HCT116 (cell line): Measurements from ENCODE around the gene TCOF1. TPM values are rescaled to one million over a fixed set of nuclear protein-coding genes. Genes with fewer than 3 reads are reported as not detected.

Source experiments
- ATAC-seq: fragments of 200-7000 bp; cut with Tn5 transposase; 2 replicates; pipeline ENCODE4 v1.9.1; 2020; ENCODE audit warnings: mild to moderate bottlenecking, moderate library complexity
- BruUV-seq: library from RNA; stranded (reverse); fragments of 400-500 nt; replicated peaks from 2 replicates; lab custom pipeline; 2021; lab: Mats Ljungman, UMichigan
- CTCF ChIA-PET: fragments of 300-600 bp; sonication (Branson Sonifier 250); formaldehyde crosslinking; loops from one replicate; lab custom pipeline; 2021; ENCODE audit warnings: antibody characterized with exemption; lab: Charles Lee
- POLR2A ChIA-PET: fragments of 300-600, 350-600 bp; sonication (Branson Sonifier 250); formaldehyde crosslinking; loops from one replicate; lab custom pipeline; 2021; ENCODE audit warnings: antibody characterized with exemption; lab: Charles Lee
- RAD21 ChIA-PET, 2 experiments: fragments of 300-600 bp; sonication (Branson Sonifier 250); formaldehyde crosslinking; loops; one replicate each; lab custom pipeline; 2023; ENCODE audit warnings: low total read pairs in 2 of 2; ENCODE audit not compliant: uncharacterized antibody in 2 of 2, unreplicated experiment in 2 of 2, low non-redundant PET in 1 of 2; lab: Charles Lee
- DNase-seq: peaks from one replicate; pipeline ENCODE4 v3.0.0-alpha.2; 2010; ENCODE audit warnings: low read depth, low spot score
- H2AFZ ChIP-seq: fragments of 200-600 bp; shearing (Covaris generic), sonication (generic); 2 replicates; pipeline ENCODE4 v1.6.1; 2017; ENCODE audit warnings: low read depth, mixed run types, mixed read lengths, antibody characterized with exemption, low read length; ENCODE audit not compliant: poor library complexity, severe bottlenecking
- H3K27ac ChIP-seq: 2 replicates; pipeline ENCODE4 v1.5.1; 2012; ENCODE audit warnings: low read depth, low read length
- H3K27me3 ChIP-seq: fragments of 200-600 bp; sonication (generic); 2 replicates; pipeline ENCODE4 v1.6.1; 2016; ENCODE audit warnings: mixed run types, low read length, mixed read lengths; ENCODE audit not compliant: insufficient read depth
- H3K36me3 ChIP-seq, 2 experiments: fragments of 200-500 bp in 1 of 2; fragments of 200-600 bp in 1 of 2; sonication (Bioruptor generic) in 1 of 2; sonication (generic) in 1 of 2; 2 replicates each; pipeline versions ENCODE4 v1.5.1 to v1.6.1; 2014 to 2016; ENCODE audit warnings: low read length in 2 of 2, inconsistent platforms in 1 of 2, mixed read lengths in 1 of 2, mixed run types in 1 of 2; ENCODE audit not compliant: insufficient read depth in 2 of 2, control insufficient read depth in 1 of 2
- H3K4me1 ChIP-seq, 2 experiments: fragments of 200-600 bp in 1 of 2; sonication (generic) in 1 of 2; 2 replicates each; pipeline versions ENCODE4 v1.5.1 to v1.6.1; 2012 to 2017; ENCODE audit warnings: low read length in 2 of 2, inconsistent platforms in 1 of 2, mild to moderate bottlenecking in 1 of 2, mixed read lengths in 1 of 2, mixed run types in 1 of 2, moderate library complexity in 1 of 2; ENCODE audit not compliant: insufficient read depth in 2 of 2, control insufficient read depth in 1 of 2
- H3K4me2 ChIP-seq: fragments of 200-600 bp; sonication (generic); 2 replicates; pipeline ENCODE4 v1.6.1; 2017; ENCODE audit warnings: mixed run types, low read length, mixed read lengths
- H3K4me3 ChIP-seq, 2 experiments: fragments of 200-600 bp in 1 of 2; sonication (generic) in 1 of 2; replicated peaks in 1 of 2; 2 replicates each; pipeline ENCODE4 v1.5.1; 2011 to 2016; ENCODE audit warnings: low read length in 2 of 2, control low read depth in 1 of 2, low read depth in 1 of 2, mild to moderate bottlenecking in 1 of 2, mixed read lengths in 1 of 2, mixed run types in 1 of 2
- H3K79me2 ChIP-seq: fragments of 200-600 bp; sonication (generic); 2 replicates; pipeline ENCODE4 v1.6.1; 2017; ENCODE audit warnings: mild to moderate bottlenecking, mixed run types, low read length, moderate library complexity, mixed read lengths; ENCODE audit not compliant: insufficient read depth
- H3K9ac ChIP-seq: fragments of 200-600 bp; sonication (generic); 2 replicates; pipeline ENCODE4 v1.6.1; 2016; ENCODE audit warnings: low read length, mixed read lengths
- H3K9me2 ChIP-seq: fragments of 200-600 bp; sonication (generic), shearing (Covaris generic); 2 replicates; pipeline ENCODE4 v1.6.1; 2017; ENCODE audit warnings: mixed run types, mild to moderate bottlenecking, moderate library complexity; ENCODE audit not compliant: insufficient read depth
- H3K9me3 ChIP-seq, 2 experiments: fragments of 200-500 bp in 1 of 2; fragments of 200-600 bp in 1 of 2; sonication (Bioruptor generic) in 1 of 2; sonication (generic) in 1 of 2; 2 replicates each; pipeline ENCODE4 v1.6.1; 2014 to 2017; ENCODE audit warnings: low read length in 2 of 2, mixed read lengths in 2 of 2, inconsistent platforms in 1 of 2, low read depth in 1 of 2, mild to moderate bottlenecking in 1 of 2, mixed run types in 1 of 2, moderate library complexity in 1 of 2; ENCODE audit not compliant: control insufficient read depth in 1 of 2, insufficient read depth in 1 of 2
- H4K20me1 ChIP-seq: fragments of 200-600 bp; sonication (generic), shearing (Covaris generic); 2 replicates; pipeline ENCODE4 v1.6.1; 2017; ENCODE audit warnings: mixed run types, mild to moderate bottlenecking, moderate library complexity; ENCODE audit not compliant: insufficient read depth
- EGR1 ChIP-seq: IDR thresholded peaks from 2 replicates; pipeline ENCODE4 v1.6.1; 2012; ENCODE audit warnings: low read depth
- EZH2 ChIP-seq: fragments of 200-600 bp; sonication (generic); IDR thresholded peaks from 2 replicates; pipeline ENCODE4 v1.6.1; 2017; ENCODE audit warnings: antibody characterized with exemption, mixed run types
- EZH2phosphoT487 ChIP-seq: fragments of 200-600 bp; IDR thresholded peaks from 2 replicates; pipeline ENCODE4 v1.6.1; 2018; ENCODE audit warnings: antibody characterized with exemption, borderline replicate concordance
- FOSL1 ChIP-seq: IDR thresholded peaks from 2 replicates; pipeline ENCODE4 v1.6.1; 2012; ENCODE audit warnings: low read depth
- JUND ChIP-seq: IDR thresholded peaks from 2 replicates; pipeline ENCODE4 v1.6.1; 2012
- POLR2A ChIP-seq: IDR thresholded peaks from 2 replicates; pipeline ENCODE4 v1.7.0; 2011; ENCODE audit warnings: borderline replicate concordance; ENCODE audit not compliant: insufficient read depth, insufficient read length; ENCODE audit errors: extremely low read depth
- POLR2AphosphoS5 ChIP-seq: IDR thresholded peaks from 2 replicates; pipeline ENCODE4 v1.6.1; 2011; ENCODE audit warnings: mild to moderate bottlenecking, low read depth, low read length, moderate library complexity
- RAD21 ChIP-seq: IDR thresholded peaks from 2 replicates; pipeline ENCODE4 v1.6.1; 2012; ENCODE audit warnings: low read depth, mild to moderate bottlenecking
- SIN3A ChIP-seq: IDR thresholded peaks from 2 replicates; pipeline ENCODE4 v1.6.1; 2012; ENCODE audit warnings: low read depth
- SRF ChIP-seq: IDR thresholded peaks from 2 replicates; pipeline ENCODE4 v1.6.1; 2012; ENCODE audit warnings: low read depth
- YY1 ChIP-seq: IDR thresholded peaks from 2 replicates; pipeline ENCODE4 v1.6.1; 2011; ENCODE audit warnings: low read length, low read depth, moderate library complexity, mild to moderate bottlenecking; ENCODE audit not compliant: insufficient replicate concordance; ENCODE audit errors: extremely low read depth
- ZFX ChIP-seq: fragments of 450-650 bp; IDR thresholded peaks from 2 replicates; pipeline ENCODE4 v1.6.1; 2017
- intact Hi-C: fragments of 100-400 bp; cut with micrococcal nuclease; formaldehyde crosslinking; loops from 2 replicates; pipeline ENCODE4 v1.10.0; 2022
- total RNA-seq: library from RNA; stranded (reverse); gene quantifications from one replicate; pipeline ENCODE4 v1.2.1, GENCODE V29; 2021; ENCODE audit not compliant: unreplicated experiment
- TF ChIP-seq, protein P1 (sequence below): IDR thresholded peaks from 2 replicates; pipeline ENCODE4 v1.6.1; 2012
- TF ChIP-seq, protein P2 (sequence below): IDR thresholded peaks from 2 replicates; pipeline ENCODE4 v1.6.1; 2012; ENCODE audit warnings: low read depth
- TF ChIP-seq, protein P3 (sequence below): IDR thresholded peaks from 2 replicates; pipeline ENCODE4 v1.6.1; 2012

The TCOF1 gene
- total RNA-seq, 1 experiment from 2014 or later, result 94.7 TPM

DNA sequence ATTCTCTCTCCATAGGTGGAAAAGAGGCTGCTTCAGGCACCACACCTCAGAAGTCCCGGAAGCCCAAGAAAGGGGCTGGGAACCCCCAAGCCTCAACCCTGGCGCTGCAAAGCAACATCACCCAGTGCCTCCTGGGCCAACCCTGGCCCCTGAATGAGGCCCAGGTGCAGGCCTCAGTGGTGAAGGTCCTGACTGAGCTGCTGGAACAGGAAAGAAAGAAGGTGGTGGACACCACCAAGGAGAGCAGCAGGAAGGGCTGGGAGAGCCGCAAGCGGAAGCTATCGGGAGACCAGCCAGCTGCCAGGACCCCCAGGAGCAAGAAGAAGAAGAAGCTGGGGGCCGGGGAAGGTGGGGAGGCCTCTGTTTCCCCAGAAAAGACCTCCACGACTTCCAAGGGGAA is 38.8 kb downstream of the TCOF1 start:
- Histone ChIP-seq H3K4me3 (no peak overlapping the region), H3K36me3 (peaks cover 39 to 62% of the 10 kb centered on the region in 2 experiments; a peak in 3 of 4 replicates), H3K27ac (no peak overlapping the region), H3K9me2 (no peaks in the 10 kb centered on the region), H3K9me3 (no peaks in the 10 kb centered on the region), H2AFZ (no peak overlapping the region), H3K27me3 (no peaks in the 10 kb centered on the region), H3K9ac (no peak overlapping the region), H4K20me1 (no peaks in the 10 kb centered on the region), H3K4me2 (no peak overlapping the region), H3K4me1 (no peaks in the 10 kb centered on the region), H3K79me2 (no peaks in the 10 kb centered on the region)
- intact Hi-C loops, result loop anchor here (5.0 kb wide), 1 partner anchor 41 kb away; no protein-coding TSS in a partner anchor
- RAD21 ChIA-PET, result no interaction called here
- POLR2A ChIA-PET, result interaction anchor here (0.6 kb wide), 1 partner anchor 49 kb away, joined by 3 read pairs; no protein-coding TSS in a partner anchor
- no peak for DNase-seq
- TF ChIP-seq POLR2A, result no peak
- no peak for TF ChIP-seq EZH2
- TF ChIP-seq YY1, result no peak
- no peak for TF ChIP-seq JUND
- TF ChIP-seq POLR2AphosphoS5, result no peak
- TF ChIP-seq SRF, result no peak
- TF ChIP-seq SIN3A, result no peak
- TF ChIP-seq EGR1, result no peak
- TF ChIP-seq FOSL1, result no peak
- TF ChIP-seq, protein P1, sequence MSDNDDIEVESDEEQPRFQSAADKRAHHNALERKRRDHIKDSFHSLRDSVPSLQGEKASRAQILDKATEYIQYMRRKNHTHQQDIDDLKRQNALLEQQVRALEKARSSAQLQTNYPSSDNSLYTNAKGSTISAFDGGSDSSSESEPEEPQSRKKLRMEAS, result no peak
- TF ChIP-seq RAD21, result no peak
- TF ChIP-seq, protein P2, sequence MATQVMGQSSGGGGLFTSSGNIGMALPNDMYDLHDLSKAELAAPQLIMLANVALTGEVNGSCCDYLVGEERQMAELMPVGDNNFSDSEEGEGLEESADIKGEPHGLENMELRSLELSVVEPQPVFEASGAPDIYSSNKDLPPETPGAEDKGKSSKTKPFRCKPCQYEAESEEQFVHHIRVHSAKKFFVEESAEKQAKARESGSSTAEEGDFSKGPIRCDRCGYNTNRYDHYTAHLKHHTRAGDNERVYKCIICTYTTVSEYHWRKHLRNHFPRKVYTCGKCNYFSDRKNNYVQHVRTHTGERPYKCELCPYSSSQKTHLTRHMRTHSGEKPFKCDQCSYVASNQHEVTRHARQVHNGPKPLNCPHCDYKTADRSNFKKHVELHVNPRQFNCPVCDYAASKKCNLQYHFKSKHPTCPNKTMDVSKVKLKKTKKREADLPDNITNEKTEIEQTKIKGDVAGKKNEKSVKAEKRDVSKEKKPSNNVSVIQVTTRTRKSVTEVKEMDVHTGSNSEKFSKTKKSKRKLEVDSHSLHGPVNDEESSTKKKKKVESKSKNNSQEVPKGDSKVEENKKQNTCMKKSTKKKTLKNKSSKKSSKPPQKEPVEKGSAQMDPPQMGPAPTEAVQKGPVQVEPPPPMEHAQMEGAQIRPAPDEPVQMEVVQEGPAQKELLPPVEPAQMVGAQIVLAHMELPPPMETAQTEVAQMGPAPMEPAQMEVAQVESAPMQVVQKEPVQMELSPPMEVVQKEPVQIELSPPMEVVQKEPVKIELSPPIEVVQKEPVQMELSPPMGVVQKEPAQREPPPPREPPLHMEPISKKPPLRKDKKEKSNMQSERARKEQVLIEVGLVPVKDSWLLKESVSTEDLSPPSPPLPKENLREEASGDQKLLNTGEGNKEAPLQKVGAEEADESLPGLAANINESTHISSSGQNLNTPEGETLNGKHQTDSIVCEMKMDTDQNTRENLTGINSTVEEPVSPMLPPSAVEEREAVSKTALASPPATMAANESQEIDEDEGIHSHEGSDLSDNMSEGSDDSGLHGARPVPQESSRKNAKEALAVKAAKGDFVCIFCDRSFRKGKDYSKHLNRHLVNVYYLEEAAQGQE, result no peak
- TF ChIP-seq EZH2phosphoT487, result no peak
- TF ChIP-seq, protein P3, sequence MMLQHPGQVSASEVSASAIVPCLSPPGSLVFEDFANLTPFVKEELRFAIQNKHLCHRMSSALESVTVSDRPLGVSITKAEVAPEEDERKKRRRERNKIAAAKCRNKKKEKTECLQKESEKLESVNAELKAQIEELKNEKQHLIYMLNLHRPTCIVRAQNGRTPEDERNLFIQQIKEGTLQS, result no peak
- no peak for TF ChIP-seq ZFX
- CTCF ChIA-PET, result no interaction called here
- no peak for ATAC-seq
- BruUV-seq, result no TSS peak
